Transverse colon (tissue), 4 donors: Measurements from ENCODE around the gene RAB11FIP3. TPM values are rescaled to one million over a fixed set of nuclear protein-coding genes. Genes with fewer than 3 reads are reported as not detected.

ENCODE experiments used
- DNase-seq: peaks from one replicate; pipeline ENCODE4 v3.0.0-alpha.2; 2019
- H3K27ac ChIP-seq, 4 donors: fragments of 200-600 bp; sonication (generic); 2 replicates each; pipeline ENCODE4 v1.5.1; 2016 to 2018; ENCODE audit warnings: inconsistent platforms in 4 of 4
- H3K27me3 ChIP-seq: fragments of 200-600 bp; sonication (generic); 2 replicates; pipeline ENCODE4 v1.5.1; 2017; ENCODE audit warnings: inconsistent platforms
- H3K36me3 ChIP-seq, 4 donors: fragments of 200-600 bp; sonication (generic); 2 replicates each; pipeline ENCODE4 v1.5.1; 2017 to 2019; ENCODE audit warnings: inconsistent platforms in 4 of 4
- H3K4me1 ChIP-seq, 4 donors: fragments of 200-600 bp; sonication (generic); 2 replicates each; pipeline ENCODE4 v1.5.1; 2017 to 2020; ENCODE audit warnings: inconsistent platforms in 4 of 4
- H3K4me3 ChIP-seq, 4 donors: fragments of 200-600 bp; sonication (generic); 1 replicate in 1 of 4; 2 replicates in 3 of 4; pipeline versions ENCODE4 v1.5.1 to v1.6.1; 2017 to 2019; ENCODE audit warnings: inconsistent platforms in 4 of 4
- H3K9me3 ChIP-seq, 2 donors: fragments of 200-600 bp; sonication (generic); 2 replicates each; pipeline ENCODE4 v1.5.1; 2017 to 2019; ENCODE audit warnings: inconsistent platforms in 2 of 2
- CTCF ChIP-seq, 5 experiments: fragments of 200-600 bp in 3 of 5; fragments of 450-650 bp in 2 of 5; sonication (generic) in 3 of 5; IDR thresholded peaks; 1 replicate in 2 of 5; 2 replicates in 3 of 5; pipeline ENCODE4 v1.5.1; 2016 to 2017; ENCODE audit warnings: antibody characterized with exemption in 5 of 5, inconsistent platforms in 3 of 5, mild to moderate bottlenecking in 2 of 5, moderate library complexity in 1 of 5
- EP300 ChIP-seq: sonication (generic); formaldehyde crosslinking; IDR thresholded peaks from one replicate; pipeline ENCODE4 v1.6.1; 2017; ENCODE audit warnings: antibody characterized with exemption, low read depth
- POLR2A ChIP-seq: fragments of 450-650 bp; IDR thresholded peaks from one replicate; pipeline ENCODE4 v1.6.1; 2016; ENCODE audit warnings: antibody characterized with exemption, mild to moderate bottlenecking, moderate library complexity
- POLR2AphosphoS5 ChIP-seq, 3 donors: sonication (generic); formaldehyde crosslinking; IDR thresholded peaks; one replicate each; pipeline ENCODE4 v1.6.1; 2016; ENCODE audit warnings: antibody characterized with exemption in 3 of 3
- WGBS, 2 donors: methylation state at CpG; one replicate each; pipeline ENCODE4 v1.1.5; 2018; ENCODE audit warnings: low coverage in 1 of 2; 5-methylcytosine and 5-hydroxymethylcytosine counted together
- in situ Hi-C, 4 donors: fragments of 200-750 bp; cut with MboI; loops; one replicate each; pipeline versions ENCODE4 v1.15.0 to v1.15.1; 2017; ENCODE audit warnings: low sequenced_read_pairs in 3 of 4, low pct_ligation_motif_present in 1 of 4, low pct_unique_long_range_greater_than_20kb in 1 of 4
- intact Hi-C: fragments of 100-400 bp; cut with DNase I; formaldehyde crosslinking; loops from one replicate; pipeline ENCODE4 v1.15.1; 2023; ENCODE audit warnings: low total_unique reads
- total RNA-seq, 4 donors: library from RNA; depleted of rRNA; stranded (reverse); fragments of >200 nt; gene quantifications; one replicate each; pipeline ENCODE4 v1.1.0, GENCODE V29; 2016

The RAB11FIP3 gene
- total RNA-seq, 4 donors from 2014 or later: 21.6 to 56.5 (median 42.2) TPM

GRCh38 chr16:427250-427649, 1.8 kb downstream of the RAB11FIP3 start:
- intact Hi-C loops: no loop called here
- Histone ChIP-seq H3K27ac (no peak overlapping the region), H3K9me3 (no peaks in the 10 kb centered on the region), H3K27me3 (peaks cover 9% of the 10 kb centered on the region), H3K36me3 (no peaks in the 10 kb centered on the region), H3K4me1 (peaks cover 10 to 41% (median 26%) of the 10 kb centered on the region in 4 donors), H3K4me3 (peak overlapping the region in 2 of 4 donors; percentile 56 to 57)
- DNase-seq: no peak
- 67% methylated on average over 10 of the region's 10 CpGs; no CpG with 5 or more reads in 1 of the 2 donors for WGBS, 2 donors
- in situ Hi-C loops: no loop called here
- TF ChIP-seq POLR2A (no peak), POLR2AphosphoS5 (IDR thresholded peaks at IDR 0.05) (no peak), EP300 (no peak), CTCF (IDR thresholded peaks at IDR 0.05) (no peak)

DNA sequence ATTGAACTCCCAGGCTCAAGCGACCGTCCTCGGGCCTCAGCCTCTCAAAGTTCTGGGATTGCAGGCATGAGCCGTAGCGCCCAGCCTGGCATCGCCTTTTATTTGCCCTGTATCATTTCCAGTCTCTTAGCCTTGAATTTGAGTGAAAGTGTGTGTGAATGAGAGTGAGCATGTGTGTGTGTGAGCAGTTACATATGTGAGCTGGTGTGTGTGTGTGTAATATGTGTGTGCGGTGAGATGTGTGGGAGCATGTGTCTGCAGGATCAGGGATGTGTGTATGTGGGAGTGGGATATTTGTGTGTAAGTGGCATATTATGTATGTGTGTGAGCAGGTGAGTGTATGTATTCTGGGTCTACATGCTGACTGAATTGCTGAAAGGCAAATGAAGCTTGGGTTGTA, 5.5 kb downstream of the RAB11FIP3 start:
- Histone ChIP-seq H3K4me1 (peaks cover 0 to 22% (median 8%) of the 10 kb centered on the region in 4 donors), H3K27me3 (no peaks in the 10 kb centered on the region), H3K4me3 (no peak overlapping the region), H3K27ac (no peak overlapping the region), H3K9me3 (no peaks in the 10 kb centered on the region), H3K36me3 (no peaks in the 10 kb centered on the region)
- in situ Hi-C loops: no loop called here
- DNase-seq: no peak
- TF ChIP-seq EP300: no peak
- no peak for TF ChIP-seq CTCF (IDR thresholded peaks at IDR 0.05)
- no peak for TF ChIP-seq POLR2A
- no peak for TF ChIP-seq POLR2AphosphoS5 (IDR thresholded peaks at IDR 0.05)
- intact Hi-C loops: loop anchor here (10.0 kb wide), 1 partner anchor 1614 kb away; the partner anchor contains the start of genes NTHL1 and TSC2
- 90 to 95% methylated on average over 4 to 7 of the region's 7 CpGs for WGBS, 2 donors

GRCh38 chr16:440627-441026, 15.2 kb downstream of the RAB11FIP3 start:
- in situ Hi-C loops (loop anchor here in 1 of 4 donors (10.0 kb wide), 1 partner anchor 54 kb away; no protein-coding TSS in a partner anchor), intact Hi-C loops (no loop called here)
- WGBS, 2 donors: 90% methylated on average over 6 of the region's 6 CpGs; no CpG with 5 or more reads in 1 of the 2 donors
- Histone ChIP-seq H3K27ac (no peak overlapping the region), H3K4me1 (no peaks in the 10 kb centered on the region), H3K4me3 (no peak overlapping the region), H3K36me3 (no peaks in the 10 kb centered on the region), H3K9me3 (no peaks in the 10 kb centered on the region), H3K27me3 (no peaks in the 10 kb centered on the region)
- no peak for DNase-seq
- TF ChIP-seq CTCF (IDR thresholded peaks at IDR 0.05): no peak
- TF ChIP-seq EP300: no peak
- no peak for TF ChIP-seq POLR2A
- no peak for TF ChIP-seq POLR2AphosphoS5 (IDR thresholded peaks at IDR 0.05)

- H3K4me1 ChIP-seq: no peaks in the 10 kb centered on the region
- no peaks in the 10 kb centered on the region for H3K9me3 ChIP-seq
- WGBS, 2 donors: 80 to 98% methylated on average over 2 to 6 of the region's 6 CpGs
- H3K27me3 ChIP-seq: no peaks in the 10 kb centered on the region
- no peak for DNase-seq
- in situ Hi-C loops (loop anchor here in 1 of 4 donors (10.0 kb wide), 1 partner anchor 53 kb away; no protein-coding TSS in a partner anchor), intact Hi-C loops (no loop called here)
- H3K27ac ChIP-seq: no peak overlapping the region
- H3K4me3 ChIP-seq: no peak overlapping the region
- TF ChIP-seq CTCF (IDR thresholded peaks at IDR 0.05) (no peak), POLR2A (no peak), POLR2AphosphoS5 (IDR thresholded peaks at IDR 0.05) (no peak), EP300 (no peak)
- no peaks in the 10 kb centered on the region for H3K36me3 ChIP-seq
Measured at GRCh38 chr16:441447-441846, 16.0 kb downstream of the RAB11FIP3 start.
